ENCODE data around the gene RSAD1.
A peak's percentile ranks its signal among the peaks of the same experiment; 100 is the strongest.

RSAD1 gene

GRCh38 chr17:50507871-50508572, 29.4 kb downstream of the RSAD1 start, which contains the start of gene MYCBPAP:
Gene MYCBPAP (plus strand): TSS chr17:50508439. CDS start chr17:50508675, 236 bp downstream.
- peak within 1 kb of the TSS; percentile 43 for H3K4me3 ChIP-seq (ENCODE audit: low read depth, low read length)
- DNase-seq: peak; percentile 64
- no peaks in the 10 kb centered on the region for H3K36me3 ChIP-seq
- peaks cover 10% of the 10 kb centered on the region for H3K4me1 ChIP-seq
- H3K9me3 ChIP-seq: no peaks in the 10 kb centered on the region
- TF ChIP-seq CTCF (IDR thresholded peaks at IDR 0.05; ENCODE audit: low read depth, low read length): no peak
- no peaks in the 10 kb centered on the region for H3K27me3 ChIP-seq

- Histone ChIP-seq H3K27me3 (no peaks in the 10 kb centered on the region), H3K4me1 (peaks cover 10% of the 10 kb centered on the region), H3K36me3 (no peaks in the 10 kb centered on the region), H3K9me3 (no peaks in the 10 kb centered on the region), H3K4me3 (ENCODE audit: low read depth, low read length) (peak overlapping the region; percentile 43)
- no peak for DNase-seq
- TF ChIP-seq CTCF (IDR thresholded peaks at IDR 0.05; ENCODE audit: low read depth, low read length): no peak
Measured at GRCh38 chr17:50508573-50509460, 30.2 kb downstream of the RSAD1 start.

- TF ChIP-seq CTCF (IDR thresholded peaks at IDR 0.05; ENCODE audit: low read depth, low read length): no peak
- H3K36me3 ChIP-seq: no peaks in the 10 kb centered on the region
- H3K27me3 ChIP-seq: no peaks in the 10 kb centered on the region
- peaks cover 10% of the 10 kb centered on the region for H3K4me1 ChIP-seq
- H3K9me3 ChIP-seq: no peaks in the 10 kb centered on the region
- H3K4me3 ChIP-seq (ENCODE audit: low read depth, low read length): no peak overlapping the region
- no peak for DNase-seq
Measured at GRCh38 chr17:50511058-50511457, 32.4 kb downstream of the RSAD1 start.

- peaks cover 10% of the 10 kb centered on the region for H3K4me1 ChIP-seq
- no peaks in the 10 kb centered on the region for H3K9me3 ChIP-seq
- no peaks in the 10 kb centered on the region for H3K27me3 ChIP-seq
- H3K36me3 ChIP-seq: no peaks in the 10 kb centered on the region
- no peak overlapping the region for H3K4me3 ChIP-seq (ENCODE audit: low read depth, low read length)
- no peak for DNase-seq
- TF ChIP-seq CTCF (IDR thresholded peaks at IDR 0.05; ENCODE audit: low read depth, low read length): no peak
Measured at GRCh38 chr17:50513495-50513894, 34.8 kb downstream of the RSAD1 start.

GRCh38 chr17:50514388-50514787, 35.7 kb downstream of the RSAD1 start:
- Histone ChIP-seq H3K27me3 (no peaks in the 10 kb centered on the region), H3K4me3 (ENCODE audit: low read depth, low read length) (no peak overlapping the region), H3K36me3 (no peaks in the 10 kb centered on the region), H3K9me3 (no peaks in the 10 kb centered on the region), H3K4me1 (peaks cover 10% of the 10 kb centered on the region)
- DNase-seq: no peak
- no peak for TF ChIP-seq CTCF (IDR thresholded peaks at IDR 0.05; ENCODE audit: low read depth, low read length)
